ENCODE results near the gene PPP3R1.

- TF ChIP-seq CTCF (conservative IDR thresholded peaks at IDR 0.05; ENCODE audit: low read depth, low read length) (no peak), EZH2 (IDR thresholded peaks at IDR 0.05; ENCODE audit: borderline replicate concordance, low read depth, low read length, poor library complexity, severe bottlenecking) (no peak)
Measured at GRCh38 chr2:68203587-68203986, 48.7 kb downstream of the PPP3R1 start.
